Measurements from ENCODE around the gene KRT34.

Gene KRT34

GRCh38 chr17:41367426-41368075 lies 14.6 kb downstream of the KRT34 start:
- TF ChIP-seq CTCF (IDR thresholded peaks at IDR 0.05; ENCODE audit: low read depth, low read length, missing control alignments): no peak
- no peak overlapping the region for H3K4me3 ChIP-seq (ENCODE audit: low read depth, low read length)
- no peak for DNase-seq (ENCODE audit: low read depth)

GRCh38 chr17:41366070-41366469 lies 16.0 kb downstream of the KRT34 start:
- TF ChIP-seq CTCF (IDR thresholded peaks at IDR 0.05; ENCODE audit: low read depth, low read length, missing control alignments): no peak
- H3K4me3 ChIP-seq (ENCODE audit: low read depth, low read length): no peak overlapping the region
- DNase-seq (ENCODE audit: low read depth): no peak

GRCh38 chr17:41363881-41364280 lies 18.2 kb downstream of the KRT34 start:
- no peak for TF ChIP-seq CTCF (IDR thresholded peaks at IDR 0.05; ENCODE audit: low read depth, low read length, missing control alignments)
- H3K4me3 ChIP-seq (ENCODE audit: low read depth, low read length): no peak overlapping the region
- no peak for DNase-seq (ENCODE audit: low read depth)

GRCh38 chr17:41360296-41360995 lies 21.7 kb downstream of the KRT34 start:
- H3K4me3 ChIP-seq (ENCODE audit: low read depth, low read length): no peak overlapping the region
- DNase-seq (ENCODE audit: low read depth): no peak
- no peak for TF ChIP-seq CTCF (IDR thresholded peaks at IDR 0.05; ENCODE audit: low read depth, low read length, missing control alignments)

GRCh38 chr17:41354536-41354935 lies 27.6 kb downstream of the KRT34 start:
- DNase-seq (ENCODE audit: low read depth): no peak
- H3K4me3 ChIP-seq (ENCODE audit: low read depth, low read length): no peak overlapping the region
- TF ChIP-seq CTCF (IDR thresholded peaks at IDR 0.05; ENCODE audit: low read depth, low read length, missing control alignments): no peak

- TF ChIP-seq CTCF (IDR thresholded peaks at IDR 0.05; ENCODE audit: low read depth, low read length, missing control alignments): no peak
- DNase-seq (ENCODE audit: low read depth): no peak
- no peak overlapping the region for H3K4me3 ChIP-seq (ENCODE audit: low read depth, low read length)
These were observed 29.3 kb downstream of the KRT34 start for GRCh38 chr17:41352597-41353366.

Data from GM12864 (cell line).